Activated naive CD8-positive, alpha-beta T cell (primary cell): ENCODE data around the gene RNF149.

Source experiments
- H3K27ac Mint-ChIP-seq: one replicate; pipeline ENCODE4 v1.8.0; 2021; ENCODE audit warnings: mixed read lengths
- H3K27me3 Mint-ChIP-seq: one replicate; pipeline ENCODE4 v1.8.0; 2021; ENCODE audit warnings: mixed read lengths
- H3K36me3 Mint-ChIP-seq: one replicate; pipeline ENCODE4 v1.8.0; 2021; ENCODE audit warnings: mixed read lengths
- H3K4me1 Mint-ChIP-seq: one replicate; pipeline ENCODE4 v1.8.0; 2021; ENCODE audit warnings: low read depth, mixed read lengths
- H3K4me3 Mint-ChIP-seq: one replicate; pipeline ENCODE4 v1.8.0; 2021; ENCODE audit warnings: mild to moderate bottlenecking, mixed read lengths
- H3K9me3 Mint-ChIP-seq: one replicate; pipeline ENCODE4 v1.8.0; 2021; ENCODE audit warnings: low read depth, mixed read lengths

The RNF149 gene

GRCh38 chr2:101310834-101311695 is 2.6 kb upstream of the RNF149 start:
- H3K36me3 Mint-ChIP-seq = no peaks in the 10 kb centered on the region
- peak overlapping the region; percentile 74 for H3K4me3 Mint-ChIP-seq
- H3K27me3 Mint-ChIP-seq = no peaks in the 10 kb centered on the region
- no peaks in the 10 kb centered on the region for H3K9me3 Mint-ChIP-seq
- peak overlapping the region; percentile 82 for H3K27ac Mint-ChIP-seq
- peaks cover 58% of the 10 kb centered on the region for H3K4me1 Mint-ChIP-seq

- Mint-ChIP-seq H3K27me3 (no peaks in the 10 kb centered on the region), H3K9me3 (no peaks in the 10 kb centered on the region), H3K4me1 (peaks cover 58% of the 10 kb centered on the region), H3K27ac (peak overlapping the region; percentile 82), H3K4me3 (peak overlapping the region; percentile 74), H3K36me3 (peaks cover 3% of the 10 kb centered on the region)
These were observed 1.8 kb upstream of the RNF149 start for GRCh38 chr2:101310090-101310833.

GRCh38 chr2:101307950-101308431 is 510 bp downstream of the RNF149 start:
- peak overlapping the region; percentile 96 for H3K27ac Mint-ChIP-seq
- H3K4me3 Mint-ChIP-seq = peak overlapping the region; percentile 92
- no peaks in the 10 kb centered on the region for H3K9me3 Mint-ChIP-seq
- peaks cover 73% of the 10 kb centered on the region for H3K4me1 Mint-ChIP-seq
- peaks cover 3% of the 10 kb centered on the region for H3K36me3 Mint-ChIP-seq
- no peaks in the 10 kb centered on the region for H3K27me3 Mint-ChIP-seq

GRCh38 chr2:101307503-101307902 is 998 bp downstream of the RNF149 start:
- peak overlapping the region; percentile 92 for H3K4me3 Mint-ChIP-seq
- no peaks in the 10 kb centered on the region for H3K9me3 Mint-ChIP-seq
- peaks cover 75% of the 10 kb centered on the region for H3K4me1 Mint-ChIP-seq
- peak overlapping the region; percentile 96 for H3K27ac Mint-ChIP-seq
- H3K36me3 Mint-ChIP-seq = peaks cover 3% of the 10 kb centered on the region
- H3K27me3 Mint-ChIP-seq = no peaks in the 10 kb centered on the region

- peak overlapping the region; percentile 92 for H3K4me3 Mint-ChIP-seq
- no peaks in the 10 kb centered on the region for H3K9me3 Mint-ChIP-seq
- H3K27me3 Mint-ChIP-seq = no peaks in the 10 kb centered on the region
- peaks cover 76% of the 10 kb centered on the region for H3K4me1 Mint-ChIP-seq
- peak overlapping the region; percentile 96 for H3K27ac Mint-ChIP-seq
- peaks cover 7% of the 10 kb centered on the region for H3K36me3 Mint-ChIP-seq
These were observed 2.1 kb downstream of the RNF149 start for GRCh38 chr2:101306410-101306809.

- no peaks in the 10 kb centered on the region for H3K9me3 Mint-ChIP-seq
- no peaks in the 10 kb centered on the region for H3K27me3 Mint-ChIP-seq
- peak overlapping the region; percentile 96 for H3K27ac Mint-ChIP-seq
- peaks cover 7% of the 10 kb centered on the region for H3K36me3 Mint-ChIP-seq
- peak overlapping the region; percentile 92 for H3K4me3 Mint-ChIP-seq
- H3K4me1 Mint-ChIP-seq = peaks cover 76% of the 10 kb centered on the region
These were observed 2.9 kb downstream of the RNF149 start for GRCh38 chr2:101305492-101306078.

- Mint-ChIP-seq H3K27ac (peak overlapping the region; percentile 96), H3K36me3 (peaks cover 7% of the 10 kb centered on the region), H3K4me3 (peak overlapping the region; percentile 92), H3K4me1 (peaks cover 76% of the 10 kb centered on the region), H3K27me3 (no peaks in the 10 kb centered on the region), H3K9me3 (no peaks in the 10 kb centered on the region)
These were observed 3.5 kb downstream of the RNF149 start for GRCh38 chr2:101305035-101305434.

- peaks cover 9% of the 10 kb centered on the region for H3K36me3 Mint-ChIP-seq
- no peaks in the 10 kb centered on the region for H3K9me3 Mint-ChIP-seq
- no peaks in the 10 kb centered on the region for H3K27me3 Mint-ChIP-seq
- peaks cover 78% of the 10 kb centered on the region for H3K4me1 Mint-ChIP-seq
- peak overlapping the region; percentile 76 for H3K27ac Mint-ChIP-seq
- H3K4me3 Mint-ChIP-seq = peak overlapping the region; percentile 92
These were observed 4.8 kb downstream of the RNF149 start for GRCh38 chr2:101303688-101304087.

- peak overlapping the region; percentile 69 for H3K27ac Mint-ChIP-seq
These were observed 6.5 kb downstream of the RNF149 start for GRCh38 chr2:101302016-101302415.

GRCh38 chr2:101300836-101301235 is 7.7 kb downstream of the RNF149 start:
- H3K27ac Mint-ChIP-seq = peak overlapping the region; percentile 61
- H3K27me3 Mint-ChIP-seq = no peaks in the 10 kb centered on the region
- H3K36me3 Mint-ChIP-seq = peaks cover 9% of the 10 kb centered on the region
- peaks cover 90% of the 10 kb centered on the region for H3K4me1 Mint-ChIP-seq
- H3K9me3 Mint-ChIP-seq = no peaks in the 10 kb centered on the region
- peak overlapping the region; percentile 38 for H3K4me3 Mint-ChIP-seq

More at GRCh38 chr2:101302016-101302415, 6.5 kb downstream of the RNF149 start:
- Mint-ChIP-seq H3K4me1 (peaks cover 90% of the 10 kb centered on the region), H3K36me3 (peaks cover 9% of the 10 kb centered on the region), H3K4me3 (peak overlapping the region; percentile 38), H3K27me3 (no peaks in the 10 kb centered on the region), H3K9me3 (no peaks in the 10 kb centered on the region)

- peaks cover 6% of the 10 kb centered on the region for H3K36me3 Mint-ChIP-seq
- H3K4me1 Mint-ChIP-seq = peaks cover 87% of the 10 kb centered on the region
- H3K27ac Mint-ChIP-seq = peak overlapping the region; percentile 89
- peak overlapping the region; percentile 51 for H3K4me3 Mint-ChIP-seq
- H3K27me3 Mint-ChIP-seq = no peaks in the 10 kb centered on the region
- H3K9me3 Mint-ChIP-seq = no peaks in the 10 kb centered on the region
These were observed 8.3 kb downstream of the RNF149 start for GRCh38 chr2:101300164-101300563.

- Mint-ChIP-seq H3K4me1 (peaks cover 87% of the 10 kb centered on the region), H3K9me3 (no peaks in the 10 kb centered on the region), H3K36me3 (peaks cover 6% of the 10 kb centered on the region), H3K27ac (peak overlapping the region; percentile 89), H3K27me3 (no peaks in the 10 kb centered on the region), H3K4me3 (peak overlapping the region; percentile 51)
These were observed 8.9 kb downstream of the RNF149 start for GRCh38 chr2:101299604-101300003.

- H3K27ac Mint-ChIP-seq = peak overlapping the region; percentile 64
- H3K9me3 Mint-ChIP-seq = no peaks in the 10 kb centered on the region
- peaks cover 76% of the 10 kb centered on the region for H3K4me1 Mint-ChIP-seq
- no peaks in the 10 kb centered on the region for H3K27me3 Mint-ChIP-seq
- H3K36me3 Mint-ChIP-seq = peaks cover 8% of the 10 kb centered on the region
- peak overlapping the region; percentile 14 for H3K4me3 Mint-ChIP-seq
These were observed 11.1 kb downstream of the RNF149 start for GRCh38 chr2:101297383-101297782.

- H3K4me1 Mint-ChIP-seq = peaks cover 68% of the 10 kb centered on the region
- H3K9me3 Mint-ChIP-seq = no peaks in the 10 kb centered on the region
- H3K27me3 Mint-ChIP-seq = no peaks in the 10 kb centered on the region
- peaks cover 4% of the 10 kb centered on the region for H3K36me3 Mint-ChIP-seq
- peak overlapping the region; percentile 46 for H3K27ac Mint-ChIP-seq
- no peak overlapping the region for H3K4me3 Mint-ChIP-seq
These were observed 12.1 kb downstream of the RNF149 start for GRCh38 chr2:101296371-101296770.

- H3K4me1 Mint-ChIP-seq = peaks cover 63% of the 10 kb centered on the region
- peaks cover 4% of the 10 kb centered on the region for H3K36me3 Mint-ChIP-seq
- no peaks in the 10 kb centered on the region for H3K9me3 Mint-ChIP-seq
- peak overlapping the region; percentile 61 for H3K4me3 Mint-ChIP-seq
- H3K27ac Mint-ChIP-seq = peak overlapping the region; percentile 5
- no peaks in the 10 kb centered on the region for H3K27me3 Mint-ChIP-seq
These were observed 12.6 kb downstream of the RNF149 start for GRCh38 chr2:101295895-101296294.
